Keratinocyte (primary cell): ENCODE results near the gene ZPLD1. TPM values are rescaled to one million over a fixed set of nuclear protein-coding genes. Genes with fewer than 3 reads are reported as not detected.

Source experiments
- DNase-seq: peaks from one replicate; pipeline ENCODE4 v3.0.0-alpha.2; 2011; ENCODE audit warnings: low read depth, missing footprints, low spot score
- FAIRE-seq: peaks from 2 replicates; lab custom pipeline; 2011; peaks lifted over from hg19 to GRCh38; lab: Jason Lieb, UNC
- H2AFZ ChIP-seq: 2 replicates; pipeline ENCODE4 v1.6.0; 2012; ENCODE audit warnings: low read length, control low read depth, inconsistent platforms; ENCODE audit not compliant: control insufficient read depth
- H3K27ac ChIP-seq: 2 replicates; pipeline ENCODE4 v1.5.1; 2011; ENCODE audit warnings: low read length; ENCODE audit not compliant: control insufficient read depth, insufficient read depth
- H3K27me3 ChIP-seq: 3 replicates; pipeline ENCODE4 v1.6.0; 2011; ENCODE audit warnings: low read length; ENCODE audit not compliant: control insufficient read depth, insufficient read depth; ENCODE audit errors: extremely low read depth
- H3K36me3 ChIP-seq, 2 experiments: 2 replicates in 1 of 2; 3 replicates in 1 of 2; pipeline ENCODE4 v1.5.1; 2011; ENCODE audit warnings: low read length in 2 of 2, mild to moderate bottlenecking in 1 of 2; ENCODE audit not compliant: control insufficient read depth in 2 of 2, insufficient read depth in 2 of 2; ENCODE audit errors: extremely low read depth in 1 of 2
- H3K4me1 ChIP-seq: 3 replicates; pipeline ENCODE4 v1.5.1; 2011; ENCODE audit warnings: low read length; ENCODE audit not compliant: control insufficient read depth, insufficient read depth; ENCODE audit errors: extremely low read depth
- H3K4me2 ChIP-seq: 3 replicates; pipeline ENCODE4 v1.6.0; 2011; ENCODE audit warnings: low read depth, low read length; ENCODE audit not compliant: control insufficient read depth, insufficient read depth; ENCODE audit errors: extremely low read depth
- H3K4me3 ChIP-seq, 3 experiments: fragments of 200-600 bp in 1 of 3; sonication (generic) in 1 of 3; 2 replicates in 2 of 3; 3 replicates in 1 of 3; pipeline ENCODE4 v1.5.1; 2011 to 2016; ENCODE audit warnings: low read length in 3 of 3, mild to moderate bottlenecking in 3 of 3, control low read depth in 2 of 3, inconsistent platforms in 1 of 3, low read depth in 1 of 3, mixed read lengths in 1 of 3, mixed run types in 1 of 3, moderate library complexity in 1 of 3; ENCODE audit not compliant: control insufficient read depth in 2 of 3, insufficient read depth in 2 of 3; ENCODE audit errors: extremely low read depth in 1 of 3
- H3K79me2 ChIP-seq: 2 replicates; pipeline ENCODE4 v1.6.0; 2012; ENCODE audit warnings: low read length; ENCODE audit not compliant: control insufficient read depth, insufficient read depth
- H3K9ac ChIP-seq: 3 replicates; pipeline ENCODE4 v1.6.0; 2011; ENCODE audit warnings: low read length; ENCODE audit not compliant: control insufficient read depth, insufficient read depth; ENCODE audit errors: extremely low read depth
- H3K9me1 ChIP-seq: 3 replicates; pipeline ENCODE4 v1.6.0; 2011; ENCODE audit warnings: low read length; ENCODE audit not compliant: control insufficient read depth, insufficient read depth; ENCODE audit errors: extremely low read depth
- H3K9me3 ChIP-seq: 2 replicates; pipeline ENCODE4 v1.5.1; 2012; ENCODE audit warnings: low read depth, low read length; ENCODE audit not compliant: control insufficient read depth
- H4K20me1 ChIP-seq: 3 replicates; pipeline ENCODE4 v1.6.0; 2011; ENCODE audit warnings: low read length; ENCODE audit not compliant: control insufficient read depth, insufficient read depth; ENCODE audit errors: extremely low read depth
- CTCF ChIP-seq, 3 experiments: IDR thresholded peaks in 1 of 3; conservative IDR thresholded peaks in 1 of 3; optimal IDR thresholded peaks in 1 of 3; 2 replicates in 2 of 3; 3 replicates in 1 of 3; pipeline versions ENCODE3 to v1.5.1; 2011; ENCODE audit warnings: low read length in 3 of 3, mild to moderate bottlenecking in 3 of 3, moderate library complexity in 2 of 3, control low read depth in 1 of 3, inconsistent platforms in 1 of 3; ENCODE audit not compliant: insufficient read depth in 2 of 3; ENCODE audit errors: extremely low read depth in 1 of 3
- EZH2 ChIP-seq: IDR thresholded peaks from one replicate; pipeline ENCODE4 v1.6.1; 2012; ENCODE audit warnings: inconsistent platforms, mild to moderate bottlenecking, low read length, moderate library complexity
- dilution Hi-C: fragments of 300-500 bp; cut with MboI; formaldehyde crosslinking; loops from one replicate; pipeline ENCODE4 v1.7.0; 2020; ENCODE audit warnings: low sequenced_read_pairs; ENCODE audit not compliant: extremely low pct_ligation_motif_present
- polyA plus RNA-seq, 5 experiments: library from polyadenylated mRNA; depleted of rRNA in 3 of 5; stranded (reverse) in 3 of 5; stranded (forward) in 1 of 5; unstranded in 1 of 5; fragments of >200 nt; gene quantifications; 1 replicate in 1 of 5; 2 replicates in 3 of 5; 3 replicates in 1 of 5; pipeline versions ENCODE4 v1.2.1 to v1.2.3, GENCODE V29; 2011 to 2012; ENCODE audit warnings: missing spikeins in 2 of 5, low read depth in 1 of 5, low replicate concordance in 1 of 5

ZPLD1 gene
- polyA plus RNA-seq, 1 donor (not counting 4 experiments of a cell fraction or from before 2014, with no cell fraction given), result 2.1 TPM

GRCh38 chr3:102410616-102411015 lies 24.2 kb upstream of the ZPLD1 start:
- Histone ChIP-seq H3K4me3 (no peak overlapping the region), H3K4me2 (no peak overlapping the region), H3K27me3 (no peaks in the 10 kb centered on the region), H3K4me1 (no peaks in the 10 kb centered on the region), H2AFZ (no peak overlapping the region), H3K36me3 (no peaks in the 10 kb centered on the region), H3K27ac (no peak overlapping the region), H4K20me1 (no peaks in the 10 kb centered on the region), H3K79me2 (no peaks in the 10 kb centered on the region), H3K9me1 (no peaks in the 10 kb centered on the region), H3K9ac (no peak overlapping the region), H3K9me3 (no peaks in the 10 kb centered on the region)
- DNase-seq (no peak), FAIRE-seq (no peak)
- no peak for TF ChIP-seq CTCF (optimal IDR thresholded peaks at IDR 0.05 in 1 of 3, IDR thresholded peaks at IDR 0.05 in 1 of 3, conservative IDR thresholded peaks at IDR 0.05 in 1 of 3; ENCODE audit: extremely low read depth in 1 of 3, insufficient read depth in 2 of 3, low read length in 3 of 3)
- no peak for TF ChIP-seq EZH2
- dilution Hi-C loops, result no loop called here

GRCh38 chr3:102415553-102415952 lies 19.3 kb upstream of the ZPLD1 start:
- Histone ChIP-seq H3K9me3 (no peaks in the 10 kb centered on the region), H4K20me1 (no peaks in the 10 kb centered on the region), H3K4me3 (peak overlapping the region in 2 of 3 experiments; percentile 28 to 43), H3K9me1 (no peaks in the 10 kb centered on the region), H3K9ac (no peak overlapping the region), H2AFZ (peak overlapping the region; percentile 89), H3K79me2 (no peaks in the 10 kb centered on the region), H3K27me3 (no peaks in the 10 kb centered on the region), H3K4me1 (no peaks in the 10 kb centered on the region), H3K4me2 (peak overlapping the region; percentile 81), H3K27ac (no peak overlapping the region), H3K36me3 (no peaks in the 10 kb centered on the region)
- dilution Hi-C loops, result no loop called here
- DNase-seq, result no peak
- TF ChIP-seq CTCF (optimal IDR thresholded peaks at IDR 0.05 in 1 of 3, IDR thresholded peaks at IDR 0.05 in 1 of 3, conservative IDR thresholded peaks at IDR 0.05 in 1 of 3; ENCODE audit: extremely low read depth in 1 of 3, insufficient read depth in 2 of 3, low read length in 3 of 3) (no peak), EZH2 (no peak)
- FAIRE-seq, result no peak
